ENCODE results near the gene GOLGA6L26. TPM values are rescaled to one million over a fixed set of nuclear protein-coding genes. Genes with fewer than 3 reads are reported as not detected.
"Not testable (repeated sequence)": the region's sequence is repeated elsewhere in the genome, so short reads cannot be mapped to it uniquely, and the experiment has no call there.

GOLGA6L26 gene
- total and polyA plus RNA-seq, 12 donors = not detected

- DNase-seq; H3K27ac ChIP-seq; H3K27me3 ChIP-seq; intact Hi-C loops (cut with DNase I); H3K9me3 ChIP-seq: not testable (repeated sequence)
- peaks cover 0 to 28% (median 0%) of the 10 kb centered on the region in 9 donors for H3K36me3 ChIP-seq
- peaks cover 0 to 30% (median 19%) of the 10 kb centered on the region in 9 donors for H3K4me1 ChIP-seq
- H3K4me3 ChIP-seq = peak overlapping the region in 5 of 10 donors; percentile 17 to 41 (median 39)
- ATAC-seq = peak in 2 of 8 donors; percentile 55 to 80
- no CpG with 5 or more reads among the region's 33 CpGs for WGBS, 2 donors
Observed at GRCh38 chr15:23303246-23303645, 30.8 kb downstream of the GOLGA6L26 start.

Other genes starting within 250 kb of the GOLGA6L26 start
- not detected for gene GOLGA6L1, start 197.4 kb downstream of the GOLGA6L26 start, total RNA-seq
- not detected for gene GOLGA6L1, start 197.4 kb downstream of the GOLGA6L26 start, polyA plus RNA-seq
- under 1 TPM; 0.11 to 0.92 (median 0.41) TPM for gene GOLGA8S, start 20.6 kb upstream of the GOLGA6L26 start, total RNA-seq
- under 1 TPM; 0.03 to 0.66 TPM for gene GOLGA8S, start 20.6 kb upstream of the GOLGA6L26 start, polyA plus RNA-seq
- under 1 TPM in 1 of 10 donors, not detected in 9; 0.09 TPM for gene GOLGA6L2, start 113.0 kb upstream of the GOLGA6L26 start, total RNA-seq
- gene GOLGA6L2, start 113.0 kb upstream of the GOLGA6L26 start, polyA plus RNA-seq = not detected
- 1 to 10 TPM in 2 of 10 donors, under 1 TPM in 3, not detected in 5; 0.15 to 1.9 (median 0.64) TPM for gene MKRN3, start 231.5 kb upstream of the GOLGA6L26 start, total RNA-seq
- gene MKRN3, start 231.5 kb upstream of the GOLGA6L26 start, polyA plus RNA-seq = under 1 TPM in 1 of 2 donors, not detected in 1; 0.04 TPM